ENCODE measurements around the gene VPS52.

DNA sequence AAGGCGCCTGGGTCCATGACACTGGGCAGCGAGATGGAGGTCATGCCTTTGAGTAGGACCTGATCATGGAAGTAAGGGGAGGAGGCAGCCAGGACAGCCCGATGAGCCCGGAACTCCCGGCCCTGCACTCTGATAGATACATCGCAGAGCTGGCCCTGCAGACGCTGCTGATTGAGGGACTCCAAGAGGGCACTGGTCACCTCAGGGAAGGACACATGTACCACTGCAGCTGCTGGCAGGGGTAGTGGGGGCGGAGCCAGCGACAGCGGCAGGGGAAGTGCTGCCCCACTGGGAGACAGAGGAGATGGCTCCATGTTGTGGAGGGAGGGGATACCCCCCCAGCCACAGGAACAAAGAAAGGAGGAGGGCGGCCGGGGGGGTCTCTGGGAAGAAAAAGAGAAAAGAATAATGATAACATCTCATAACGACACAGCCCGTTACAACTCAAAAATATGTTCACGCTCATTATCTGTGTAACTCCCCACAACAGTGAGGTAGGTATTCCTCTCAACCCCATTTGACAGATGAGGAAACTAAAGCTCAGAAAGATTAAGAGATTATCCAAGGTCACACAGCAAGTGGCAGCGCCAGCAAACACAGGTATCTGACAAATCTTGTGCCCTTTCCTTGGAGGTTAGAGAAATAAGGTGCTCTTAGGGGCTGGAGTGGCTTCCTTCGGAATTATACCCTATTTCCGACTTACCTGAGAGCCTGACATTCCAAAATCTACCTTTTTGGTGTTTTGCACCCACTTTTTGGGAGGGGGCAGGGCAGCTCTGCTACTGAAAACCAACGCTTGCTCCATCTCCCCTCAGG is 45.1 kb upstream of the VPS52 start:
- TF ChIP-seq CTCF (conservative IDR thresholded peaks at IDR 0.05 in 1 of 2, IDR thresholded peaks at IDR 0.05 in 1 of 2; ENCODE audit: low read depth in 1 of 2, low read length in 2 of 2): no peak
- TF ChIP-seq EZH2 (IDR thresholded peaks at IDR 0.05; ENCODE audit: low read length, missing control alignments): no peak

All from fibroblast of lung (primary cell).